ENCODE results near the gene SDR42E2. TPM values are rescaled to one million over a fixed set of nuclear protein-coding genes. Genes with fewer than 3 reads are reported as not detected.

SDR42E2 gene
- total and polyA plus RNA-seq, 8 donors: 0.10 to 0.34 (median 0.21) TPM; not detected in 1

GRCh38 chr16:22161401-22161800, 905 bp upstream of the SDR42E2 start:
- Histone ChIP-seq H3K36me3 (no peaks in the 10 kb centered on the region), H3K4me1 (peaks cover 0 to 10% of the 10 kb centered on the region in 2 donors), H3K27me3 (peaks cover 6 to 39% of the 10 kb centered on the region in 2 donors), H3K9me3 (no peaks in the 10 kb centered on the region), H3K27ac (no peak overlapping the region), H3K4me3 (no peak overlapping the region)
- TF ChIP-seq CTCF (IDR thresholded peaks at IDR 0.05): no peak
- intact Hi-C loops (cut with DNase I): no loop called here
- DNase-seq: no peak
- no peak for ATAC-seq

- Histone ChIP-seq H3K4me1 (peaks cover 0 to 10% of the 10 kb centered on the region in 2 donors), H3K4me3 (peak overlapping the region in 1 of 2 donors; percentile 18), H3K27me3 (peaks cover 6 to 39% of the 10 kb centered on the region in 2 donors), H3K9me3 (no peaks in the 10 kb centered on the region), H3K36me3 (no peaks in the 10 kb centered on the region), H3K27ac (no peak overlapping the region)
- ATAC-seq: no peak
- no peak for DNase-seq
- intact Hi-C loops (cut with DNase I): no loop called here
- no peak for TF ChIP-seq CTCF (IDR thresholded peaks at IDR 0.05)
These were observed 327 bp downstream of the SDR42E2 start for GRCh38 chr16:22162656-22163009.

GRCh38 chr16:22163806-22164205, 1.5 kb downstream of the SDR42E2 start:
- intact Hi-C loops (cut with DNase I): no loop called here
- Histone ChIP-seq H3K9me3 (no peaks in the 10 kb centered on the region), H3K27me3 (peaks cover 6 to 39% of the 10 kb centered on the region in 2 donors), H3K27ac (no peak overlapping the region), H3K4me3 (no peak overlapping the region), H3K4me1 (peaks cover 0 to 10% of the 10 kb centered on the region in 2 donors), H3K36me3 (no peaks in the 10 kb centered on the region)
- no peak for DNase-seq
- no peak for TF ChIP-seq CTCF (IDR thresholded peaks at IDR 0.05)
- ATAC-seq: no peak

- intact Hi-C loops (cut with DNase I): no loop called here
- no peaks in the 10 kb centered on the region for H3K36me3 ChIP-seq
- H3K27ac ChIP-seq: no peak overlapping the region
- DNase-seq (no peak), ATAC-seq (no peak)
- peaks cover 6 to 39% of the 10 kb centered on the region in 2 donors for H3K27me3 ChIP-seq
- TF ChIP-seq CTCF (IDR thresholded peaks at IDR 0.05): no peak
- H3K4me1 ChIP-seq: peaks cover 0 to 10% of the 10 kb centered on the region in 2 donors
- H3K9me3 ChIP-seq: no peaks in the 10 kb centered on the region
- no peak overlapping the region for H3K4me3 ChIP-seq
These were observed 2.2 kb downstream of the SDR42E2 start for GRCh38 chr16:22164482-22164881.

GRCh38 chr16:22165508-22166285, 3.4 kb downstream of the SDR42E2 start:
- no peak overlapping the region for H3K27ac ChIP-seq
- DNase-seq (no peak), ATAC-seq (no peak)
- intact Hi-C loops (cut with DNase I): no loop called here
- TF ChIP-seq CTCF (IDR thresholded peaks at IDR 0.05): no peak
- no peak overlapping the region for H3K4me3 ChIP-seq
- no peaks in the 10 kb centered on the region for H3K9me3 ChIP-seq
- H3K4me1 ChIP-seq: peaks cover 0 to 10% of the 10 kb centered on the region in 2 donors
- peaks cover 6 to 31% of the 10 kb centered on the region in 2 donors for H3K27me3 ChIP-seq
- H3K36me3 ChIP-seq: no peaks in the 10 kb centered on the region

Data from left lung (tissue), 10 donors.